ENCODE results near the gene ARL10. TPM values are rescaled to one million over a fixed set of nuclear protein-coding genes. Genes with fewer than 3 reads are reported as not detected.
A peak's percentile ranks its signal among the peaks of the same experiment; 100 is the strongest.

The ARL10 gene
- polyA plus RNA-seq, 1 of the 3 experiments (the other 2 are of a cell fraction) = 4.6 TPM

DNA sequence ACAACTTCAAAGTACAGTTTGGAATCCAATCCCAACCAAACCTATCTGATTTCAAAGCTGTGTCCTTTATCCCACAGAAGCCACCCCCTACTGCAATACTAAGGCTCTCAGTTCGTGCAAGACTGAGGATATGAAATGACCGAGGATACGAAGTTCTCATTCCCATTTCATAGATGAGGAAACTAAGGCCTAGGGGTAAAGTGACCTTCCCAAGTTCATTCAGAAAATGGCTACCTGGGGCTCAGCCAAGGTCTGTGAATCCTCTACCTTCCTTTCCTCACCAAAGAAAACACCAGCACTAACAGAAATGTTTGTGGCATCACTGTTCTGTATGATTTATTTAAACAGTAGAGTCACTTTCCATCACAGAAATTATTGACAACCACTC lies 9.1 kb upstream of the ARL10 start:
- WGBS (ENCODE audit: low lambda C conversion rate) = 97% methylated on average over 3 of the region's 3 CpGs
- ChIA-PET CTCF (no interaction called here), POLR2A (no interaction called here)
- H3K9me2 ChIP-seq = no peaks in the 10 kb centered on the region
- peaks cover 38 to 64% of the 10 kb centered on the region in 2 experiments for H3K36me3 ChIP-seq (replicated peaks in 1 of 2; ENCODE audit: control insufficient read depth in 1 of 2, insufficient read depth in 2 of 2, low read length in 1 of 2)
- H2AFZ ChIP-seq (ENCODE audit: low read depth) = no peak overlapping the region
- peaks cover 0 to 10% of the 10 kb centered on the region in 2 experiments; a peak in 1 of 4 replicates for H3K4me1 ChIP-seq (ENCODE audit: control insufficient read depth in 1 of 2, insufficient read depth in 2 of 2, low read depth in 1 of 2, low read length in 1 of 2)
- H3K4me3 ChIP-seq (ENCODE audit: low read depth in 2 of 2, low read length in 1 of 2) = no peak overlapping the region
- DNase-seq = no peak
- no peaks in the 10 kb centered on the region for H3K9me3 ChIP-seq
- no peak overlapping the region for H3K4me2 ChIP-seq
- H3K27ac ChIP-seq (ENCODE audit: low read depth in 2 of 2, low read length in 1 of 2) = no peak overlapping the region
- H3K79me2 ChIP-seq (ENCODE audit: insufficient read depth) = peaks cover 100% of the 10 kb centered on the region
- no peak overlapping the region for H3K9ac ChIP-seq
- no peaks in the 10 kb centered on the region for H3K27me3 ChIP-seq (ENCODE audit: insufficient read depth)
- peaks cover 66% of the 10 kb centered on the region for H4K20me1 ChIP-seq (ENCODE audit: insufficient read depth)
- TF ChIP-seq, protein P1, sequence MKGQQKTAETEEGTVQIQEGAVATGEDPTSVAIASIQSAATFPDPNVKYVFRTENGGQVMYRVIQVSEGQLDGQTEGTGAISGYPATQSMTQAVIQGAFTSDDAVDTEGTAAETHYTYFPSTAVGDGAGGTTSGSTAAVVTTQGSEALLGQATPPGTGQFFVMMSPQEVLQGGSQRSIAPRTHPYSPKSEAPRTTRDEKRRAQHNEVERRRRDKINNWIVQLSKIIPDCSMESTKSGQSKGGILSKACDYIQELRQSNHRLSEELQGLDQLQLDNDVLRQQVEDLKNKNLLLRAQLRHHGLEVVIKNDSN (IDR thresholded peaks at IDR 0.05; ENCODE audit: borderline replicate concordance, low read depth) = no peak
- H3F3A ChIP-seq (replicated peaks; ENCODE audit: insufficient read depth) = peaks cover 3% of the 10 kb centered on the region

DNA sequence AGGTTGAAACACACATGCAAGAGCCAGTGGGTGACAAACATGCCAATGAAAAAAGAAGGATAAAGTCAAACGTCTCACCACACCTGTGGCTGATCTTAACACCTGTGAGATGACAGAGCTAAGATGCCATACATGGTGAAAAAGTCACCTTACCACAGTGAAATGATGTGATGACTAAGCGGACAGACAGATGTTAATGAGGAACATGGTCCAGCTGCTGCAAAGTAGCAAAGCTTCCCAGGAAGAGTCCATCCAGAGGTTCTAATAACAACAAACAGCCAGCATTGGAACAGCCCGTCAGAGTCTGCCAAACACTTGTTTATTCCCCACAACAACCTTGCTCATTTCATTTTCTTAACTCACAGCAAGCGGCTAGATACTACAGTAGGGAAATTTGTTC lies 5.6 kb upstream of the ARL10 start:
- no peak for DNase-seq
- H3K9me2 ChIP-seq = no peaks in the 10 kb centered on the region
- H3F3A ChIP-seq (replicated peaks; ENCODE audit: insufficient read depth) = peaks cover 3% of the 10 kb centered on the region
- H3K79me2 ChIP-seq (ENCODE audit: insufficient read depth) = peaks cover 69% of the 10 kb centered on the region
- ChIA-PET CTCF (interaction anchor here (1.2 kb wide), 2 partner anchors 125 to 630 kb away, joined by 3 to 5 read pairs; no protein-coding TSS in a partner anchor), POLR2A (no interaction called here)
- peaks cover 41% of the 10 kb centered on the region for H4K20me1 ChIP-seq (ENCODE audit: insufficient read depth)
- no peak overlapping the region for H3K9ac ChIP-seq
- no peak overlapping the region for H2AFZ ChIP-seq (ENCODE audit: low read depth)
- H3K36me3 ChIP-seq (replicated peaks in 1 of 2; ENCODE audit: control insufficient read depth in 1 of 2, insufficient read depth in 2 of 2, low read length in 1 of 2) = peaks cover 19 to 33% of the 10 kb centered on the region in 2 experiments
- peak overlapping the region; percentile 91 for H3K4me2 ChIP-seq
- peak overlapping the region in 1 of 2 experiments; percentile 80; a peak in 1 of 4 replicates for H3K4me3 ChIP-seq (ENCODE audit: low read depth in 2 of 2, low read length in 1 of 2)
- WGBS (ENCODE audit: low lambda C conversion rate) = 89% methylated on average over 4 of the region's 4 CpGs
- no peak for TF ChIP-seq ELF1 (IDR thresholded peaks at IDR 0.05)
- TF ChIP-seq CHD2 (IDR thresholded peaks at IDR 0.05; ENCODE audit: low read length, partially characterized antibody) = no peak
- TF ChIP-seq EZH2phosphoT487 (IDR thresholded peaks at IDR 0.05; ENCODE audit: borderline replicate concordance, low read depth) = no peak
- TF ChIP-seq, protein P1 (IDR thresholded peaks at IDR 0.05; ENCODE audit: borderline replicate concordance, low read depth) = no peak
- no peak for TF ChIP-seq FOXM1 (IDR thresholded peaks at IDR 0.05; ENCODE audit: low read depth)
- TF ChIP-seq FOSL2 (IDR thresholded peaks at IDR 0.05; ENCODE audit: borderline replicate concordance, low read depth) = no peak
- no peak for TF ChIP-seq FOXJ3 (CRISPR knock-in tag; IDR thresholded peaks at IDR 0.05)
- no peak for TF ChIP-seq NRF1 (IDR thresholded peaks at IDR 0.05; ENCODE audit: low read depth, low read length)
- TF ChIP-seq, protein P2, sequence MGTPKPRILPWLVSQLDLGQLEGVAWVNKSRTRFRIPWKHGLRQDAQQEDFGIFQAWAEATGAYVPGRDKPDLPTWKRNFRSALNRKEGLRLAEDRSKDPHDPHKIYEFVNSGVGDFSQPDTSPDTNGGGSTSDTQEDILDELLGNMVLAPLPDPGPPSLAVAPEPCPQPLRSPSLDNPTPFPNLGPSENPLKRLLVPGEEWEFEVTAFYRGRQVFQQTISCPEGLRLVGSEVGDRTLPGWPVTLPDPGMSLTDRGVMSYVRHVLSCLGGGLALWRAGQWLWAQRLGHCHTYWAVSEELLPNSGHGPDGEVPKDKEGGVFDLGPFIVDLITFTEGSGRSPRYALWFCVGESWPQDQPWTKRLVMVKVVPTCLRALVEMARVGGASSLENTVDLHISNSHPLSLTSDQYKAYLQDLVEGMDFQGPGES (IDR thresholded peaks at IDR 0.05; ENCODE audit: low read depth, low read length) = no peak
- TF ChIP-seq SMC3 (IDR thresholded peaks at IDR 0.05; ENCODE audit: low read depth, low read length) = no peak
- TF ChIP-seq, protein P3, sequence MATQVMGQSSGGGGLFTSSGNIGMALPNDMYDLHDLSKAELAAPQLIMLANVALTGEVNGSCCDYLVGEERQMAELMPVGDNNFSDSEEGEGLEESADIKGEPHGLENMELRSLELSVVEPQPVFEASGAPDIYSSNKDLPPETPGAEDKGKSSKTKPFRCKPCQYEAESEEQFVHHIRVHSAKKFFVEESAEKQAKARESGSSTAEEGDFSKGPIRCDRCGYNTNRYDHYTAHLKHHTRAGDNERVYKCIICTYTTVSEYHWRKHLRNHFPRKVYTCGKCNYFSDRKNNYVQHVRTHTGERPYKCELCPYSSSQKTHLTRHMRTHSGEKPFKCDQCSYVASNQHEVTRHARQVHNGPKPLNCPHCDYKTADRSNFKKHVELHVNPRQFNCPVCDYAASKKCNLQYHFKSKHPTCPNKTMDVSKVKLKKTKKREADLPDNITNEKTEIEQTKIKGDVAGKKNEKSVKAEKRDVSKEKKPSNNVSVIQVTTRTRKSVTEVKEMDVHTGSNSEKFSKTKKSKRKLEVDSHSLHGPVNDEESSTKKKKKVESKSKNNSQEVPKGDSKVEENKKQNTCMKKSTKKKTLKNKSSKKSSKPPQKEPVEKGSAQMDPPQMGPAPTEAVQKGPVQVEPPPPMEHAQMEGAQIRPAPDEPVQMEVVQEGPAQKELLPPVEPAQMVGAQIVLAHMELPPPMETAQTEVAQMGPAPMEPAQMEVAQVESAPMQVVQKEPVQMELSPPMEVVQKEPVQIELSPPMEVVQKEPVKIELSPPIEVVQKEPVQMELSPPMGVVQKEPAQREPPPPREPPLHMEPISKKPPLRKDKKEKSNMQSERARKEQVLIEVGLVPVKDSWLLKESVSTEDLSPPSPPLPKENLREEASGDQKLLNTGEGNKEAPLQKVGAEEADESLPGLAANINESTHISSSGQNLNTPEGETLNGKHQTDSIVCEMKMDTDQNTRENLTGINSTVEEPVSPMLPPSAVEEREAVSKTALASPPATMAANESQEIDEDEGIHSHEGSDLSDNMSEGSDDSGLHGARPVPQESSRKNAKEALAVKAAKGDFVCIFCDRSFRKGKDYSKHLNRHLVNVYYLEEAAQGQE (IDR thresholded peaks at IDR 0.05; ENCODE audit: low read depth, low read length) = no peak
- TF ChIP-seq, protein P4, sequence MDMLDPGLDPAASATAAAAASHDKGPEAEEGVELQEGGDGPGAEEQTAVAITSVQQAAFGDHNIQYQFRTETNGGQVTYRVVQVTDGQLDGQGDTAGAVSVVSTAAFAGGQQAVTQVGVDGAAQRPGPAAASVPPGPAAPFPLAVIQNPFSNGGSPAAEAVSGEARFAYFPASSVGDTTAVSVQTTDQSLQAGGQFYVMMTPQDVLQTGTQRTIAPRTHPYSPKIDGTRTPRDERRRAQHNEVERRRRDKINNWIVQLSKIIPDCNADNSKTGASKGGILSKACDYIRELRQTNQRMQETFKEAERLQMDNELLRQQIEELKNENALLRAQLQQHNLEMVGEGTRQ (IDR thresholded peaks at IDR 0.05; ENCODE audit: borderline replicate concordance, low read depth, low read length) = no peak
- no peaks in the 10 kb centered on the region for H3K9me3 ChIP-seq
- H3K27ac ChIP-seq (ENCODE audit: low read depth in 2 of 2, low read length in 1 of 2) = no peak overlapping the region
- peaks cover 0 to 9% of the 10 kb centered on the region in 2 experiments; a peak in 1 of 4 replicates for H3K4me1 ChIP-seq (ENCODE audit: control insufficient read depth in 1 of 2, insufficient read depth in 2 of 2, low read depth in 1 of 2, low read length in 1 of 2)
- no peaks in the 10 kb centered on the region for H3K27me3 ChIP-seq (ENCODE audit: insufficient read depth)

Measured in SK-N-SH (cell line).